K562 (cell line): ENCODE data around the gene GDF7.

Experiments used
- ATF1 ChIP-seq, 2 experiments: fragments of 450-650 bp in 1 of 2; IDR thresholded peaks; 2 replicates each; pipeline ENCODE4 v1.6.1; 2016; ENCODE audit warnings: missing compliant biosample characterization in 1 of 2, missing genetic modification characterization in 1 of 2
- CBX1 ChIP-seq: sonication (generic); IDR thresholded peaks from 2 replicates; pipeline ENCODE4 v1.6.1; 2016; ENCODE audit warnings: antibody characterized with exemption, low read depth, mild to moderate bottlenecking
- HDAC1 ChIP-seq, 2 experiments: fragments of 450-650 bp; IDR thresholded peaks; 2 replicates each; pipeline ENCODE4 v1.6.1; 2016 to 2017; ENCODE audit warnings: inconsistent platforms in 1 of 2, mild to moderate bottlenecking in 1 of 2, moderate library complexity in 1 of 2
- KLF1 ChIP-seq: fragments of 450-650 bp; IDR thresholded peaks from 2 replicates; pipeline ENCODE4 v1.6.1; 2016; ENCODE audit warnings: missing genetic modification characterization, missing compliant biosample characterization
- MXI1 ChIP-seq: IDR thresholded peaks from 2 replicates; pipeline ENCODE4 v1.6.1; 2011; ENCODE audit warnings: low read depth, mild to moderate bottlenecking, improper control_type of control experiment, low read length
- MYC ChIP-seq, 2 experiments: fragments of 250-450 bp in 1 of 2; sonication (Bioruptor Pico) in 1 of 2; IDR thresholded peaks; 2 replicates each; pipeline versions ENCODE4 v1.5.1 to v1.6.1; 2012 to 2021; ENCODE audit warnings: low read depth in 2 of 2, borderline replicate concordance in 1 of 2, improper control_type of control experiment in 1 of 2, low read length in 1 of 2, mild to moderate bottlenecking in 1 of 2, moderate library complexity in 1 of 2
- ZNF274 ChIP-seq: IDR thresholded peaks from 2 replicates; pipeline ENCODE4 v1.6.1; 2011; ENCODE audit warnings: low read depth, mild to moderate bottlenecking, low read length, moderate library complexity, borderline replicate concordance
- TF ChIP-seq, protein P1 (sequence below), 3 experiments: IDR thresholded peaks in 2 of 3; conservative IDR thresholded peaks in 1 of 3; 2 replicates each; pipeline ENCODE4 v1.5.1; 2011 to 2012; ENCODE audit warnings: low read length in 3 of 3, mild to moderate bottlenecking in 3 of 3, control low read depth in 2 of 3, improper control_type of control experiment in 1 of 3, inconsistent platforms in 1 of 3, low read depth in 1 of 3, mixed read lengths in 1 of 3, moderate library complexity in 1 of 3; ENCODE audit not compliant: insufficient read depth in 2 of 3

DNA sequence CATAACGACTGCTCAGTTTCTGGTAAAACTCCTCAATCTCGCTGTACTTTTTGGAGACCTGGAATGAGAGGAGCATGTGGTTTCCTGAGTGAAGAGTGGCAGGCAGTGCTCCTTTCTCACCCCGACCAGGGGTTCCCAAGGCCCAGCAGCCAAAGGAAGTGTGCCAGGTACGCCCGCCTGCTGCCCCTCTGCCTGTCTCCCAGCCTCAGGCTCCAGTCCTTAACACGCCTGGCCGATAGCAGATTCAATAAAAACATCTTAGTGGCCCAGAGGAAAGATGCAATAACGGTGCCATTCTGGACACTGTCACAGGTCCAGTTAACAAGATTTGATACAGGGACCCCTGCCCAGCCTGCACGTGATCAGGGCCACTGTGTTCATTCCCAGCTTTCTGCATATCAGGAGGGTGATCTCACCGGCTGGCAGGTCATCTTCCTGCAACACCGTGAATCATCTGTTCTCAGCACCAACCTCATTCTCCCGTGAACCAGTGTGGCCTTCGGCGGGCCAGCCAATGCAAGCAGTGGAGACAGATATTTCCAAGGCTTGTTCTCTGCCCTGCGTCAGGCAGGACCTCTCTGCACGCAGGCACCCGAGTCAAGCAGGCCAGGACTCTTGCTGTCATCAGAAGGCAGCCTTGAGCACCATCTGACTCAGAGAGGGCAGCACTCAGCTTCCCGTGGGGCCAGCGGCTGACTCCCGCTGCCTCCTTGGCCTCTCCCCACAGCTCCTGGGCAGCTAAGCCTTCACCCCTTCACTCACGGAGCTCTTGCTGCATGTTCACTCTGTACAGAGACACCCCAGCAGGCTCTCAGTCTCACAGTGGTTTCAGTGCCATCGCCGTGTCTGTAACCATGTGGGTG, 25.6 kb upstream of the GDF7 start:
- no peak for TF ChIP-seq MXI1
- TF ChIP-seq MYC (IDR thresholded peaks at IDR 0.05; ENCODE audit: low read depth, low read length), result no peak
- no peak for TF ChIP-seq MYC (CRISPR knock-in tag; IDR thresholded peaks at IDR 0.05; ENCODE audit: borderline replicate concordance, low read depth)
- TF ChIP-seq ZNF274, result no peak
- TF ChIP-seq HDAC1 (IDR thresholded peaks at IDR 0.05), result no peak
- no peak for TF ChIP-seq CBX1
- TF ChIP-seq KLF1 (tag), result no peak
- TF ChIP-seq, protein P1, sequence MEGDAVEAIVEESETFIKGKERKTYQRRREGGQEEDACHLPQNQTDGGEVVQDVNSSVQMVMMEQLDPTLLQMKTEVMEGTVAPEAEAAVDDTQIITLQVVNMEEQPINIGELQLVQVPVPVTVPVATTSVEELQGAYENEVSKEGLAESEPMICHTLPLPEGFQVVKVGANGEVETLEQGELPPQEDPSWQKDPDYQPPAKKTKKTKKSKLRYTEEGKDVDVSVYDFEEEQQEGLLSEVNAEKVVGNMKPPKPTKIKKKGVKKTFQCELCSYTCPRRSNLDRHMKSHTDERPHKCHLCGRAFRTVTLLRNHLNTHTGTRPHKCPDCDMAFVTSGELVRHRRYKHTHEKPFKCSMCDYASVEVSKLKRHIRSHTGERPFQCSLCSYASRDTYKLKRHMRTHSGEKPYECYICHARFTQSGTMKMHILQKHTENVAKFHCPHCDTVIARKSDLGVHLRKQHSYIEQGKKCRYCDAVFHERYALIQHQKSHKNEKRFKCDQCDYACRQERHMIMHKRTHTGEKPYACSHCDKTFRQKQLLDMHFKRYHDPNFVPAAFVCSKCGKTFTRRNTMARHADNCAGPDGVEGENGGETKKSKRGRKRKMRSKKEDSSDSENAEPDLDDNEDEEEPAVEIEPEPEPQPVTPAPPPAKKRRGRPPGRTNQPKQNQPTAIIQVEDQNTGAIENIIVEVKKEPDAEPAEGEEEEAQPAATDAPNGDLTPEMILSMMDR (IDR thresholded peaks at IDR 0.05 in 2 of 3, conservative IDR thresholded peaks at IDR 0.05 in 1 of 3; ENCODE audit: insufficient read depth in 2 of 3, low read depth in 1 of 3, low read length in 3 of 3), result no peak
- TF ChIP-seq ATF1 (CRISPR knock-in tag; IDR thresholded peaks at IDR 0.05), result no peak
- no peak for TF ChIP-seq ATF1 (tag; IDR thresholded peaks at IDR 0.05)
